Spinal cord (tissue), 10 donors: ENCODE measurements around the gene IPMK. TPM values are rescaled to one million over a fixed set of nuclear protein-coding genes. Genes with fewer than 3 reads are reported as not detected.

Experiments used
- DNase-seq, 6 donors: peaks; one replicate each; pipeline versions ENCODE4 v3.0.0 to v3.0.0-alpha.2; 2013 to 2015; ENCODE audit warnings: low spot score in 6 of 6, low read depth in 4 of 6
- H3K27ac ChIP-seq: one replicate; pipeline ENCODE4 v1.5.1; 2013; ENCODE audit warnings: low read depth, low read length, control low read depth
- H3K27me3 ChIP-seq: one replicate; pipeline ENCODE4 v1.6.1; 2013; ENCODE audit warnings: low read length; ENCODE audit not compliant: control insufficient read depth, insufficient read depth
- H3K36me3 ChIP-seq: one replicate; pipeline ENCODE4 v1.6.1; 2013; ENCODE audit warnings: low read length; ENCODE audit not compliant: control insufficient read depth, insufficient read depth
- H3K4me1 ChIP-seq: one replicate; pipeline ENCODE4 v1.6.1; 2013; ENCODE audit warnings: low read length; ENCODE audit not compliant: control insufficient read depth, insufficient read depth
- H3K4me3 ChIP-seq: one replicate; pipeline ENCODE4 v1.5.1; 2013; ENCODE audit warnings: low read depth, low read length, control low read depth
- H3K9me3 ChIP-seq: one replicate; pipeline ENCODE4 v1.6.1; 2013; ENCODE audit warnings: low read length; ENCODE audit not compliant: control insufficient read depth, insufficient read depth
- WGBS: methylation state at CpG from one replicate; pipeline ENCODE4 v1.1.5; 2013; ENCODE audit warnings: missing lambda C conversion rate; ENCODE audit not compliant: insufficient coverage; 5-methylcytosine and 5-hydroxymethylcytosine counted together
- polyA plus RNA-seq, 2 donors: library from polyadenylated mRNA; unstranded; fragments of 120-200 nt; gene quantifications; one replicate each; pipeline ENCODE4 v1.2.1, GENCODE V29; 2013; ENCODE audit not compliant: insufficient read length in 2 of 2
- total RNA-seq, 2 donors: library from RNA; depleted of rRNA in 1 of 2; stranded (reverse); fragments of 120-200 nt in 1 of 2; fragments of >200 nt in 1 of 2; gene quantifications; one replicate each; pipeline versions ENCODE4 v1.2.3 to v1.2.4, GENCODE V29; 2013 to 2014
- donor health status: healthy.

Gene IPMK
- total and polyA plus RNA-seq, 4 donors: 4.6 to 19.3 (median 10.8) TPM

- H3K9me3 ChIP-seq: no peaks in the 10 kb centered on the region
- H3K27me3 ChIP-seq: no peaks in the 10 kb centered on the region
- no peak overlapping the region for H3K4me3 ChIP-seq
- no peaks in the 10 kb centered on the region for H3K4me1 ChIP-seq
- H3K27ac ChIP-seq: no peak overlapping the region
- H3K36me3 ChIP-seq: peaks cover 3% of the 10 kb centered on the region
- DNase-seq: peak in 4 of 6 donors; percentile 1 to 55 (median 12)
- WGBS: 77% methylated on average over 3 of the region's 3 CpGs
Measured at GRCh38 chr10:58209669-58210068, 58.0 kb downstream of the IPMK start.

- no peak for DNase-seq
- H3K36me3 ChIP-seq: no peaks in the 10 kb centered on the region
- no peaks in the 10 kb centered on the region for H3K4me1 ChIP-seq
- no peak overlapping the region for H3K27ac ChIP-seq
- no peaks in the 10 kb centered on the region for H3K27me3 ChIP-seq
- WGBS: no CpG with 5 or more reads among the region's 1 CpG
- H3K9me3 ChIP-seq: no peaks in the 10 kb centered on the region
- no peak overlapping the region for H3K4me3 ChIP-seq
Measured at GRCh38 chr10:58206251-58206650, 61.4 kb downstream of the IPMK start.

GRCh38 chr10:58201704-58202103 is 66.0 kb downstream of the IPMK start:
- Histone ChIP-seq H3K9me3 (no peaks in the 10 kb centered on the region), H3K4me1 (no peaks in the 10 kb centered on the region), H3K27ac (no peak overlapping the region), H3K27me3 (no peaks in the 10 kb centered on the region), H3K36me3 (peaks cover 4% of the 10 kb centered on the region), H3K4me3 (no peak overlapping the region)
- no CpG with 5 or more reads among the region's 2 CpGs for WGBS
- DNase-seq: no peak

GRCh38 chr10:58189269-58189668 is 78.4 kb downstream of the IPMK start:
- Histone ChIP-seq H3K4me3 (no peak overlapping the region), H3K9me3 (no peaks in the 10 kb centered on the region), H3K27me3 (no peaks in the 10 kb centered on the region), H3K4me1 (no peaks in the 10 kb centered on the region), H3K36me3 (no peaks in the 10 kb centered on the region), H3K27ac (no peak overlapping the region)
- 55% methylated on average over 2 of the region's 3 CpGs for WGBS
- DNase-seq: no peak

DNA sequence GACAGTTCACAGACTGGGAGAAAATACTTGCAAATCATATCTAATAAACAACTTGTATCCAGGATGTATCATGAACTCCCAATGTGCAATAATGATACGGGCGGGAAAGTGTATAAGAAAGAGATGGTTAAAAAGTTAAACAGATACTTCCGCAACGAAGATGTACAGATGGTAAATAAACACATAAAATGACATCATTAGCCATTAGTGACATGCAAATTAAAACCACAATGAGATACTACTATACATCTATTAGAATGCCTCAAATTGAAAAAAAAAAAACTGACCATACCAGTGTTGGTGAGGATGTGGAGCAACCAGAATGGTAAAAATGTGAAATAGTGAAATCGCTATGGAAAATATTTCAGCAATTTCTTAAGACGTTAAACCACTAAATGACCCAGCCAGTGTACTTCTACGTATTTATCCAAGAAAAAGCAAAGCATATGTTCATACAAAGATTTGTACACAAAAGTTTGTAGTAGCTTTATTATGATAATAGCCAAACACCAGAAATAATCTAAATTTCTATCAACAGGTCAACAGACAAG is 83.5 kb downstream of the IPMK start:
- Histone ChIP-seq H3K27ac (no peak overlapping the region), H3K4me1 (no peaks in the 10 kb centered on the region), H3K27me3 (no peaks in the 10 kb centered on the region), H3K9me3 (no peaks in the 10 kb centered on the region), H3K36me3 (no peaks in the 10 kb centered on the region), H3K4me3 (no peak overlapping the region)
- no peak for DNase-seq
- no CpG with 5 or more reads among the region's 7 CpGs for WGBS

DNA sequence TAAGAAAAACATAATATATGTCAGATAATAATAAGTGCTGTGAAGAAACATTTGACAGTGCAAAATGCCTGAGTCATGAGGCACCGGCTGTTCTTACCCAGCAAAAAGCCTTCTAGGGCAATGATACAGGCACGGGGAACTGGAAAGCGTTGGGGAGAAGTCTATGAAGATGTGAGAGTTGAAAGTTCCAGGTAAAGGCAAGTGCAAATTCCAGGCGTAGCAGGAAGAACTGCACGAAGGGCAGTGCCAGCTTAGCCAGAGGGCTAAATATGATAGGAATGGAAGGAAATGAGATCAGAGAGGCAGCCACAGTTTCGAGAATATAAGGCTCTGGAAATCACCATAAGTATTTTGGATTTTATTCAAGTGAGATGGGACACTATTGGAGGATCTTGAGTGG is 87.0 kb downstream of the IPMK start:
- no peaks in the 10 kb centered on the region for H3K4me1 ChIP-seq
- H3K4me3 ChIP-seq: no peak overlapping the region
- no peaks in the 10 kb centered on the region for H3K9me3 ChIP-seq
- no peak overlapping the region for H3K27ac ChIP-seq
- H3K36me3 ChIP-seq: no peaks in the 10 kb centered on the region
- DNase-seq: no peak
- WGBS: 93% methylated on average over 6 of the region's 6 CpGs
- no peaks in the 10 kb centered on the region for H3K27me3 ChIP-seq

DNA sequence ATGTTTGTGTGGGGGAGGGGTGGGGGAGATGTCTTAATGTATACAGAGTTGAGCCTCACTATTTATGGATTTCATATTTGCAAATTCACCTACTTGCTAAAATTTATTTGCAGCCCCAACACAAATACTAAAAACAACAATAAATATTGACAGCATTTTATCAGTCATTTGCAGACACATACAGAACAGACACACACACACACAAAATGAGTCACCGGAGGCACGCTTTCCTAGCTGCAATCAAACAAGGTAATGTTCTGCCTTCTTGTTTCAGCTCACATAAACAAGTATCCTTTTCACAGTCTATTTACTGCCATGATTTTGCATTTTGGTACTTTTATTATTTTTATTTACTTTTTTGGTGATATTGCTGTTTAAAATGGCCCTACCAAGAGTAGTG is 88.5 kb downstream of the IPMK start:
- H3K4me1 ChIP-seq: no peaks in the 10 kb centered on the region
- peak in 1 of 6 donors; percentile 41 for DNase-seq
- no peaks in the 10 kb centered on the region for H3K27me3 ChIP-seq
- 94% methylated on average over 2 of the region's 2 CpGs for WGBS
- H3K4me3 ChIP-seq: no peak overlapping the region
- H3K9me3 ChIP-seq: no peaks in the 10 kb centered on the region
- no peak overlapping the region for H3K27ac ChIP-seq
- no peaks in the 10 kb centered on the region for H3K36me3 ChIP-seq

DNA sequence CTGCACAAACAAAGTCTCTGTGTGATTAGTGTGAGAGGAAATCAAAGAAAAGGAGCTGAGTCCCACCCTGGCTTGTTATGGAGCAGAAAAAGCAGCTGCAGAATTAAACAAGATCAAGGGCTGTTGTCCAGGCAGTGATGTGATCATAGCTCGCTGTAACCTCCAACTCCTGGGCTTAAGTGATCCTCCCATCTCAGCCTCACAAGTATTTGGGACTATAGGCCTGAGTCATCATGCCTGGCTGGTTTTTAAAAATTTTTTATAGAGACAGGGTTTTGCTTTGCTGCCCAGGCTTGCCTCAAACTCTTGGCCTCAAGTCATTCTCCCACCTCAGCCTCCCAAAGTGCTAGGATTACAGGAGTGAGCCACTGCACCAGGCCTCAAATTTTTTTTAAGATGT is 88.9 kb downstream of the IPMK start:
- no peak for DNase-seq
- H3K27ac ChIP-seq: no peak overlapping the region
- H3K27me3 ChIP-seq: no peaks in the 10 kb centered on the region
- no CpG with 5 or more reads among the region's 1 CpG for WGBS
- no peak overlapping the region for H3K4me3 ChIP-seq
- no peaks in the 10 kb centered on the region for H3K9me3 ChIP-seq
- H3K4me1 ChIP-seq: no peaks in the 10 kb centered on the region
- H3K36me3 ChIP-seq: no peaks in the 10 kb centered on the region

DNA sequence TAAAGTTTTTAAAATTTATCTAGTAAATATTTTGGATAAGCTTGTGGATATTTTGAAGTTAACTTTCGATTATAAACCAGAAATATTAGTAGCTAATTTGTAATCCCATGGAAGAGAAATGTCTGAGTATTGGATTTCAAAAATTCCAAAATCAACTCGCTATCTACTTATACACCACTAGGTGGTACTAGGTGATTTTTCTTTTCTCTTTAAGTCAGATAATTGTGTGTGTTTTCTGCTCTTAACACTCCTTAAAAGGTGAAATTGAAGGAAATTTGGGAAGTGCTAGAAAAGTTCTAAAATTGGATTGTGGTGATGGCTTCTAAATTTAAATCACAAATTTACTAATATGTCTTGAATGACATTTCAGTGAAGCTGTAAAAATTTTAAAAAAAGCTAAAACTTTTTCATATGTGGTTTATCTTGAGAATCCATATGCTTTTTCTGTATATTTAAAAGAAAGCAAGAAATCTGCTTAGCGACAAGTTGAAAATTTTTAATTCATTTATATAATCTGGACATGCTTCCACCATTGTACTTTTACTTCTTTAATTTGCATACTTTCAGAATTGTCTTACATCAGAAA is 90.2 kb downstream of the IPMK start:
- H3K27me3 ChIP-seq: no peaks in the 10 kb centered on the region
- no peaks in the 10 kb centered on the region for H3K36me3 ChIP-seq
- H3K9me3 ChIP-seq: no peaks in the 10 kb centered on the region
- no peak overlapping the region for H3K4me3 ChIP-seq
- DNase-seq: peak in 4 of 6 donors; percentile 7 to 78 (median 40)
- WGBS: no CpG with 5 or more reads among the region's 3 CpGs
- no peak overlapping the region for H3K27ac ChIP-seq
- no peaks in the 10 kb centered on the region for H3K4me1 ChIP-seq
